PC-9 (cell line): Measurements from ENCODE around the gene ARFGEF3. TPM values are rescaled to one million over a fixed set of nuclear protein-coding genes. Genes with fewer than 3 reads are reported as not detected.

ENCODE experiments used
- BruUV-seq: library from RNA; stranded (reverse); fragments of 400-500 nt; replicated peaks from 2 replicates; lab custom pipeline; 2021; lab: Mats Ljungman, UMichigan
- CTCF ChIA-PET: fragments of 300-600 bp; sonication (Branson Sonifier 250); formaldehyde crosslinking; loops from one replicate; lab custom pipeline; 2022; ENCODE audit warnings: antibody characterized with exemption; lab: Charles Lee
- POLR2A ChIA-PET: fragments of 300-600 bp; sonication (Branson Sonifier 250); formaldehyde crosslinking; loops from one replicate; lab custom pipeline; 2022; ENCODE audit warnings: antibody characterized with exemption; ENCODE audit not compliant: unreplicated experiment; lab: Charles Lee
- DNase-seq, 2 experiments: peaks; one replicate each; pipeline versions ENCODE4 v3.0.0 to v3.0.0-alpha.2; 2015 to 2022; ENCODE audit warnings: mixed read lengths in 1 of 2
- H2AFZ ChIP-seq: fragments of 200-600 bp; sonication (generic); 2 replicates; pipeline ENCODE4 v1.8.1; 2017; ENCODE audit warnings: antibody characterized with exemption
- H3F3A ChIP-seq: fragments of 200-600 bp; sonication (generic); 2 replicates; pipeline ENCODE4 v1.8.1; 2017; ENCODE audit warnings: antibody characterized with exemption, mild to moderate bottlenecking, low read depth; ENCODE audit not compliant: insufficient read depth
- H3K27ac ChIP-seq: fragments of 200-600 bp; sonication (generic); 2 replicates; pipeline ENCODE4 v1.6.1; 2016; ENCODE audit warnings: mixed run types
- H3K27me3 ChIP-seq: fragments of 200-600 bp; sonication (generic); 2 replicates; pipeline ENCODE4 v1.6.1; 2016; ENCODE audit warnings: low read depth, mixed run types; ENCODE audit not compliant: insufficient read depth
- H3K36me3 ChIP-seq: fragments of 200-600 bp; sonication (generic); 2 replicates; pipeline ENCODE4 v1.6.1; 2016; ENCODE audit warnings: low read depth, mixed run types
- H3K4me1 ChIP-seq: fragments of 200-600 bp; sonication (generic); replicated peaks from 2 replicates; pipeline ENCODE4 v1.6.1; 2016; ENCODE audit warnings: mixed run types; ENCODE audit not compliant: insufficient read depth
- H3K4me2 ChIP-seq: fragments of 200-600 bp; sonication (generic); 2 replicates; pipeline ENCODE4 v1.6.1; 2017; ENCODE audit warnings: mixed run types
- H3K4me3 ChIP-seq: fragments of 200-600 bp; sonication (generic); 2 replicates; pipeline ENCODE4 v1.6.1; 2016; ENCODE audit warnings: mixed run types
- H3K79me2 ChIP-seq: fragments of 200-600 bp; sonication (generic); 2 replicates; pipeline ENCODE4 v1.6.1; 2017; ENCODE audit warnings: low read depth, mixed run types
- H3K9me2 ChIP-seq: fragments of 200-600 bp; sonication (generic); 2 replicates; pipeline ENCODE4 v1.8.1; 2017; ENCODE audit warnings: mild to moderate bottlenecking; ENCODE audit not compliant: insufficient read depth
- H3K9me3 ChIP-seq: fragments of 200-600 bp; sonication (generic); 2 replicates; pipeline ENCODE4 v1.8.1; 2016; ENCODE audit warnings: low read depth; ENCODE audit not compliant: insufficient read depth
- H4K20me1 ChIP-seq: fragments of 200-600 bp; sonication (generic); 2 replicates; pipeline ENCODE4 v1.8.1; 2017; ENCODE audit not compliant: insufficient read depth
- CTCF ChIP-seq: fragments of 200-600 bp; sonication (generic); conservative IDR thresholded peaks from 2 replicates; pipeline ENCODE4 v1.6.1; 2017; ENCODE audit warnings: mixed run types, antibody characterized with exemption, mild to moderate bottlenecking, moderate library complexity
- EZH2 ChIP-seq: fragments of 200-600 bp; sonication (generic); IDR thresholded peaks from 2 replicates; pipeline ENCODE4 v1.8.0; 2017; ENCODE audit warnings: antibody characterized with exemption, low read depth
- intact Hi-C: fragments of 100-400 bp; cut with micrococcal nuclease; formaldehyde crosslinking; loops from one replicate; pipeline ENCODE4 v1.10.0; 2022; ENCODE audit not compliant: unreplicated experiment
- total RNA-seq: library from RNA; stranded (reverse); gene quantifications from 2 replicates; pipeline ENCODE4 v1.2.3, GENCODE V29; 2021

ARFGEF3 gene
- total RNA-seq, 1 experiment from 2014 or later = 9.9 TPM

DNA sequence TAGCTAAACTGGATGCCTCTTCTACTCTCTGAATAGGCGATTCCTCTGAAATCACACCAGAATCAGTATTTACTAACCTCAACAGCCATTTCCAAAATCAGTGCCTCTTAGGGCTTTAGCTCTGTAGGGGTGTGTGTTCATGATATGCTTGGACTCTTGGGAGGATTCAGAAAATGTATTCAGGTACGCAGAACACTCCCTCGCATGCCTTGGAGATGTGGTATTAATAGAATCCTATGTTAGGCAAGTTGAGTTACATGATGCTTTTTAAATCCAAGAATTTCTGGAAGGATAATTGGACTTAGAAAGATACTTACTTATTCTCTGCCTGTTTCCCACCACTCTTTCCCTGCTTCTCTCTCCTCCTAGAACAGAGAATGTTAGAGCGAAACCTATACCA, 88.3 kb downstream of the ARFGEF3 start:
- DNase-seq = no peak
- Histone ChIP-seq H3F3A (no peaks in the 10 kb centered on the region), H3K4me1 (no peaks in the 10 kb centered on the region), H3K27me3 (no peaks in the 10 kb centered on the region), H3K36me3 (peaks cover 11% of the 10 kb centered on the region; the same call in 1 of the 2 replicates), H3K27ac (no peak overlapping the region), H3K9me2 (no peaks in the 10 kb centered on the region), H4K20me1 (no peaks in the 10 kb centered on the region), H2AFZ (no peak overlapping the region), H3K9me3 (no peaks in the 10 kb centered on the region), H3K4me2 (no peak overlapping the region), H3K4me3 (no peak overlapping the region), H3K79me2 (no peaks in the 10 kb centered on the region)
- TF ChIP-seq EZH2 (no peak), CTCF (no peak)
- intact Hi-C loops = no loop called here
- POLR2A ChIA-PET = interaction anchor here (0.6 kb wide), 1 partner anchor 9 kb away, joined by 3 read pairs; no protein-coding TSS in a partner anchor
- CTCF ChIA-PET = no interaction called here
- BruUV-seq = no TSS peak

- intact Hi-C loops = no loop called here
- no peaks in the 10 kb centered on the region for H3F3A ChIP-seq
- no peaks in the 10 kb centered on the region for H3K4me1 ChIP-seq
- H3K27me3 ChIP-seq = no peaks in the 10 kb centered on the region
- H3K36me3 ChIP-seq = peaks cover 11% of the 10 kb centered on the region; the same call in 1 of the 2 replicates
- no peak overlapping the region for H3K4me2 ChIP-seq
- H3K9me2 ChIP-seq = no peaks in the 10 kb centered on the region
- ChIA-PET CTCF (no interaction called here), POLR2A (interaction anchor here (0.6 kb wide), 1 partner anchor 9 kb away, joined by 3 read pairs; no protein-coding TSS in a partner anchor)
- no peak for DNase-seq
- H3K79me2 ChIP-seq = no peaks in the 10 kb centered on the region
- no peaks in the 10 kb centered on the region for H3K9me3 ChIP-seq
- H4K20me1 ChIP-seq = no peaks in the 10 kb centered on the region
- TF ChIP-seq EZH2 = no peak
- no peak overlapping the region for H3K4me3 ChIP-seq
- no TSS peak for BruUV-seq
- H2AFZ ChIP-seq = no peak overlapping the region
- no peak overlapping the region for H3K27ac ChIP-seq
Observed at GRCh38 chr6:138250513-138251247, 88.9 kb downstream of the ARFGEF3 start.

DNA sequence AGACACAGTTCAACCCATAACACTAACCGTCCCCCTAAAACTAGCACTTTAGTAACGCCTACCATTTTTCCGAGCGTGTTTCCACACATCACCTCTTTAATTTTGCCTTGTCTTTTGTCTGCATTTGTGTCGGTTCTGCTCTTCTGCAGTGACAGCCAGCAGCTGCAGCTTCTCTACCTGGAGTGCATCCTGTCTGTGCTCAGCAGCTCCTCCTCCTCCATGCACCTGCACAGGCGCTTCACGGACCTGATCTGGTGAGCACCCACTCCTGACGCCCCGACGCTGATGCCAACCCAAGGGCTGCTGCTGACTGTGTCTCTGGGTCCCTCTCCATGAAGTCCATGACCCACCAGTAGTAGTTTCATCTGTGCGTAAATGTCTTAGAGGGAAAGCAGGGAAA, 92.0 kb downstream of the ARFGEF3 start:
- intact Hi-C loops = no loop called here
- H3K27me3 ChIP-seq = no peaks in the 10 kb centered on the region
- H3K9me2 ChIP-seq = no peaks in the 10 kb centered on the region
- CTCF ChIA-PET = interaction anchor here (0.6 kb wide), 1 partner anchor 22 kb away, joined by 3 read pairs; no protein-coding TSS in a partner anchor
- H3K4me1 ChIP-seq = no peaks in the 10 kb centered on the region
- no peaks in the 10 kb centered on the region for H3F3A ChIP-seq
- POLR2A ChIA-PET = no interaction called here
- H3K4me3 ChIP-seq = no peak overlapping the region
- H3K79me2 ChIP-seq = no peaks in the 10 kb centered on the region
- no peak overlapping the region for H3K4me2 ChIP-seq
- peaks cover 15% of the 10 kb centered on the region; the same call in 1 of the 2 replicates for H3K36me3 ChIP-seq
- no peaks in the 10 kb centered on the region for H4K20me1 ChIP-seq
- no peak for TF ChIP-seq CTCF
- TF ChIP-seq EZH2 = no peak
- no peak for DNase-seq
- no peak overlapping the region for H3K27ac ChIP-seq
- no peak overlapping the region for H2AFZ ChIP-seq
- H3K9me3 ChIP-seq = no peaks in the 10 kb centered on the region
- BruUV-seq = no TSS peak
